IPS-NIHi7 (cell line): Measurements from ENCODE around the gene C1QTNF3.
"Not testable (repeated sequence)": the region's sequence is repeated elsewhere in the genome, so short reads cannot be mapped to it uniquely, and the experiment has no call there.

Source experiments
- DNase-seq: peaks from one replicate; pipeline ENCODE4 v3.0.0; 2012; ENCODE audit warnings: mixed read lengths; ENCODE audit errors: extremely low spot score

C1QTNF3 gene

GRCh38 chr5:34051374-34051980 is 8.5 kb upstream of the C1QTNF3 start:
- DNase-seq: no peak

GRCh38 chr5:34047774-34048572 is 5.0 kb upstream of the C1QTNF3 start:
- DNase-seq: no peak

GRCh38 chr5:34047143-34047542 is 4.1 kb upstream of the C1QTNF3 start:
- DNase-seq: no peak

GRCh38 chr5:34045996-34046395 is 3.0 kb upstream of the C1QTNF3 start:
- no peak for DNase-seq

GRCh38 chr5:34045023-34045422 is 2.0 kb upstream of the C1QTNF3 start:
- DNase-seq: no peak

- no peak for DNase-seq
These were observed 692 bp downstream of the C1QTNF3 start for GRCh38 chr5:34042321-34042720.

GRCh38 chr5:34041247-34041972 is 1.6 kb downstream of the C1QTNF3 start:
- no peak for DNase-seq

GRCh38 chr5:34040472-34040871 is 2.5 kb downstream of the C1QTNF3 start:
- DNase-seq: no peak

GRCh38 chr5:34039398-34040157 is 3.4 kb downstream of the C1QTNF3 start:
- no peak for DNase-seq

GRCh38 chr5:34038838-34039237 is 4.2 kb downstream of the C1QTNF3 start:
- no peak for DNase-seq

GRCh38 chr5:34038390-34038789 is 4.6 kb downstream of the C1QTNF3 start:
- no peak for DNase-seq

- no peak for DNase-seq
These were observed 5.3 kb downstream of the C1QTNF3 start for GRCh38 chr5:34037726-34038125.

- no peak for DNase-seq
These were observed 7.3 kb downstream of the C1QTNF3 start for GRCh38 chr5:34035756-34036155.

- DNase-seq: no peak
These were observed 8.3 kb downstream of the C1QTNF3 start for GRCh38 chr5:34034534-34035327.

GRCh38 chr5:34031966-34032365 is 11.0 kb downstream of the C1QTNF3 start:
- DNase-seq: no peak

- DNase-seq: no peak
These were observed 11.9 kb downstream of the C1QTNF3 start for GRCh38 chr5:34031117-34031516.

- DNase-seq: not testable (repeated sequence)
These were observed 12.4 kb downstream of the C1QTNF3 start for GRCh38 chr5:34030585-34030984.

GRCh38 chr5:34030048-34030447 is 13.0 kb downstream of the C1QTNF3 start:
- no peak for DNase-seq

- no peak for DNase-seq
These were observed 14.7 kb downstream of the C1QTNF3 start for GRCh38 chr5:34028349-34028748.

- DNase-seq: no peak
These were observed 16.8 kb downstream of the C1QTNF3 start for GRCh38 chr5:34026089-34026761.
